HG03039 (cell line): ENCODE results near the gene IL23R.

Experiments
- ATAC-seq: cut with Tn5 transposase; IDR thresholded peaks from one replicate; pipeline ENCODE4 v1.9.1; 2021; ENCODE audit warnings: mild to moderate bottlenecking, moderate library complexity; ENCODE audit not compliant: unreplicated experiment

IL23R gene

GRCh38 chr1:67228791-67229190 is 62.5 kb downstream of the IL23R start:
- no peak for ATAC-seq

- ATAC-seq: no peak
Observed at GRCh38 chr1:67230539-67230938, 64.3 kb downstream of the IL23R start.

- no peak for ATAC-seq
Observed at GRCh38 chr1:67236277-67236676, 70.0 kb downstream of the IL23R start.

GRCh38 chr1:67239738-67240137 is 73.5 kb downstream of the IL23R start:
- ATAC-seq: no peak

- no peak for ATAC-seq
Observed at GRCh38 chr1:67241200-67241746, 75.0 kb downstream of the IL23R start.

GRCh38 chr1:67242016-67242415 is 75.8 kb downstream of the IL23R start:
- ATAC-seq: no peak

GRCh38 chr1:67250051-67250653 is 83.9 kb downstream of the IL23R start:
- ATAC-seq: no peak

- ATAC-seq: no peak
Observed at GRCh38 chr1:67256291-67257172, 90.3 kb downstream of the IL23R start.

GRCh38 chr1:67257173-67257535 is 90.9 kb downstream of the IL23R start:
- no peak for ATAC-seq

- ATAC-seq: no peak
Observed at GRCh38 chr1:67261680-67262079, 95.4 kb downstream of the IL23R start.

- no peak for ATAC-seq
Observed at GRCh38 chr1:67262735-67263134, 96.5 kb downstream of the IL23R start.

GRCh38 chr1:67264152-67264551 is 97.9 kb downstream of the IL23R start:
- ATAC-seq: no peak

GRCh38 chr1:67264899-67265298 is 98.6 kb downstream of the IL23R start:
- ATAC-seq: no peak

- ATAC-seq: no peak
Observed at GRCh38 chr1:67269061-67269460, 102.8 kb downstream of the IL23R start.

GRCh38 chr1:67270541-67270940 is 104.3 kb downstream of the IL23R start:
- ATAC-seq: no peak

GRCh38 chr1:67273591-67273990 is 107.3 kb downstream of the IL23R start:
- no peak for ATAC-seq

GRCh38 chr1:67274623-67275325 is 108.5 kb downstream of the IL23R start:
- ATAC-seq: peak; percentile 67

- ATAC-seq: no peak
Observed at GRCh38 chr1:67280696-67281095, 114.4 kb downstream of the IL23R start.

GRCh38 chr1:67281244-67281643 is 115.0 kb downstream of the IL23R start:
- ATAC-seq: no peak

- peak; percentile 46 for ATAC-seq
Observed at GRCh38 chr1:67285780-67286488, 119.7 kb downstream of the IL23R start.

- ATAC-seq: no peak
Observed at GRCh38 chr1:67290236-67290635, 124.0 kb downstream of the IL23R start.
